ENCODE measurements around the gene MMP28. TPM values are rescaled to one million over a fixed set of nuclear protein-coding genes. Genes with fewer than 3 reads are reported as not detected.

Gene MMP28
- polyA plus RNA-seq, 1 experiment = 0.28 TPM

GRCh38 chr17:35786941-35787432, 8.5 kb downstream of the MMP28 start:
- Histone ChIP-seq H3K36me3 (ENCODE audit: control insufficient read depth, insufficient read depth, low read length) (no peaks in the 10 kb centered on the region), H3K27me3 (ENCODE audit: control insufficient read depth, insufficient read depth, low read length) (peaks cover 6% of the 10 kb centered on the region), H3K4me3 (ENCODE audit: low read depth, low read length) (no peak overlapping the region)
- no peak for TF ChIP-seq CTCF (IDR thresholded peaks at IDR 0.05; ENCODE audit: insufficient read depth, low read depth, low read length)
- DNase-seq (ENCODE audit: low read depth) = no peak
- POLR2A ChIA-PET = no interaction called here
- CTCF ChIA-PET = interaction anchor here (1.0 to 3.9 kb wide), 5 partner anchors 13 to 22 kb away, joined by 3 to 35 read pairs (median 11); partner anchors contain the start of gene TAF15

GRCh38 chr17:35784895-35785294, 10.5 kb downstream of the MMP28 start:
- POLR2A ChIA-PET = no interaction called here
- Histone ChIP-seq H3K27me3 (ENCODE audit: control insufficient read depth, insufficient read depth, low read length) (peaks cover 11% of the 10 kb centered on the region), H3K4me3 (ENCODE audit: low read depth, low read length) (no peak overlapping the region), H3K36me3 (ENCODE audit: control insufficient read depth, insufficient read depth, low read length) (no peaks in the 10 kb centered on the region)
- no peak for TF ChIP-seq CTCF (IDR thresholded peaks at IDR 0.05; ENCODE audit: insufficient read depth, low read depth, low read length)
- no peak for DNase-seq (ENCODE audit: low read depth)
- CTCF ChIA-PET = interaction anchor here (0.6 to 3.9 kb wide), 5 partner anchors 17 to 339 kb away, joined by 3 to 35 read pairs (median 6); partner anchors contain the start of gene TAF15

GRCh38 chr17:35780950-35781349, 14.5 kb downstream of the MMP28 start:
- CTCF ChIA-PET = interaction anchor here (1.6 to 11.0 kb wide), 3 partner anchors 8 to 18 kb away, joined by 5 to 115 read pairs (median 6); no protein-coding TSS in a partner anchor
- TF ChIP-seq CTCF (IDR thresholded peaks at IDR 0.05; ENCODE audit: insufficient read depth, low read depth, low read length) = no peak
- no peak for DNase-seq (ENCODE audit: low read depth)
- Histone ChIP-seq H3K4me3 (ENCODE audit: low read depth, low read length) (no peak overlapping the region), H3K27me3 (ENCODE audit: control insufficient read depth, insufficient read depth, low read length) (peaks cover 26% of the 10 kb centered on the region), H3K36me3 (ENCODE audit: control insufficient read depth, insufficient read depth, low read length) (no peaks in the 10 kb centered on the region)
- POLR2A ChIA-PET = no interaction called here

GRCh38 chr17:35778641-35779196, 16.7 kb downstream of the MMP28 start:
- CTCF ChIA-PET = interaction anchor here (1.0 to 11.0 kb wide), 3 partner anchors 8 to 27 kb away, joined by 3 to 115 read pairs (median 11); no protein-coding TSS in a partner anchor
- POLR2A ChIA-PET = no interaction called here
- Histone ChIP-seq H3K36me3 (ENCODE audit: control insufficient read depth, insufficient read depth, low read length) (no peaks in the 10 kb centered on the region), H3K4me3 (ENCODE audit: low read depth, low read length) (no peak overlapping the region), H3K27me3 (ENCODE audit: control insufficient read depth, insufficient read depth, low read length) (peaks cover 39% of the 10 kb centered on the region)
- DNase-seq (ENCODE audit: low read depth) = no peak
- no peak for TF ChIP-seq CTCF (IDR thresholded peaks at IDR 0.05; ENCODE audit: insufficient read depth, low read depth, low read length)

- H3K27me3 ChIP-seq (ENCODE audit: control insufficient read depth, insufficient read depth, low read length) = peaks cover 39% of the 10 kb centered on the region
- CTCF ChIA-PET = interaction anchor here (1.1 to 11.0 kb wide), 4 partner anchors 11 to 30 kb away, joined by 3 to 115 read pairs (median 8); no protein-coding TSS in a partner anchor
- POLR2A ChIA-PET = no interaction called here
- H3K4me3 ChIP-seq (ENCODE audit: low read depth, low read length) = no peak overlapping the region
- TF ChIP-seq CTCF (IDR thresholded peaks at IDR 0.05; ENCODE audit: insufficient read depth, low read depth, low read length) = no peak
- H3K36me3 ChIP-seq (ENCODE audit: control insufficient read depth, insufficient read depth, low read length) = no peaks in the 10 kb centered on the region
- no peak for DNase-seq (ENCODE audit: low read depth)
These were observed 19.9 kb downstream of the MMP28 start for GRCh38 chr17:35775583-35775982.

Measured in BJ (cell line).